ENCODE measurements around the gene PDZD2.
A peak's percentile ranks its signal among the peaks of the same experiment; 100 is the strongest.
"Not testable (repeated sequence)": the region's sequence is repeated elsewhere in the genome, so short reads cannot be mapped to it uniquely, and the experiment has no call there.

Gene PDZD2

GRCh38 chr5:31638748-31639418 lies at the start of gene PDZD2:
Gene PDZD2, plus strand, starts transcription at chr5:31639131.
- peak; percentile 92 for DNase-seq

GRCh38 chr5:31593665-31594064 lies 45.3 kb upstream of the PDZD2 start:
- no peak for DNase-seq

- DNase-seq: no peak
Measured at GRCh38 chr5:31596354-31596753, 42.6 kb upstream of the PDZD2 start.

- peak; percentile 47 for DNase-seq
Measured at GRCh38 chr5:31598640-31599611, 40.0 kb upstream of the PDZD2 start.

- not testable (repeated sequence) for DNase-seq
Measured at GRCh38 chr5:31602305-31602704, 36.6 kb upstream of the PDZD2 start.

- no peak for DNase-seq
Measured at GRCh38 chr5:31604240-31604639, 34.7 kb upstream of the PDZD2 start.

GRCh38 chr5:31604644-31605043 lies 34.3 kb upstream of the PDZD2 start:
- DNase-seq: no peak

GRCh38 chr5:31605920-31606319 lies 33.0 kb upstream of the PDZD2 start:
- DNase-seq: no peak

- DNase-seq: no peak
Measured at GRCh38 chr5:31607546-31607945, 31.4 kb upstream of the PDZD2 start.

GRCh38 chr5:31611002-31611401 lies 27.9 kb upstream of the PDZD2 start:
- DNase-seq: no peak

- no peak for DNase-seq
Measured at GRCh38 chr5:31613651-31614050, 25.3 kb upstream of the PDZD2 start.

GRCh38 chr5:31614151-31615020 lies 24.5 kb upstream of the PDZD2 start:
- DNase-seq: peak; percentile 69

GRCh38 chr5:31617867-31618266 lies 21.1 kb upstream of the PDZD2 start:
- DNase-seq: no peak

- DNase-seq: no peak
Measured at GRCh38 chr5:31620026-31620425, 18.9 kb upstream of the PDZD2 start.

GRCh38 chr5:31623249-31623648 lies 15.7 kb upstream of the PDZD2 start:
- no peak for DNase-seq

GRCh38 chr5:31625394-31625793 lies 13.5 kb upstream of the PDZD2 start:
- no peak for DNase-seq

GRCh38 chr5:31626156-31626555 lies 12.8 kb upstream of the PDZD2 start:
- DNase-seq: no peak

- no peak for DNase-seq
Measured at GRCh38 chr5:31626604-31627234, 12.2 kb upstream of the PDZD2 start.

GRCh38 chr5:31630931-31631330 lies 8.0 kb upstream of the PDZD2 start:
- DNase-seq: no peak

- DNase-seq: no peak
Measured at GRCh38 chr5:31632460-31632859, 6.5 kb upstream of the PDZD2 start.

- DNase-seq: no peak
Measured at GRCh38 chr5:31635446-31635845, 3.5 kb upstream of the PDZD2 start.

- no peak for DNase-seq
Measured at GRCh38 chr5:31637851-31638250, 1.1 kb upstream of the PDZD2 start.

GRCh38 chr5:31638345-31638744 lies 586 bp upstream of the PDZD2 start:
- peak; percentile 39 for DNase-seq

All from hematopoietic multipotent progenitor cell treated with erythropoietin and hydrocortisone succinate and interleukin-3 and kit ligand, for 4 days (in vitro differentiated cells).